Ramos (cell line): Measurements from ENCODE around the gene TRIM46.
"Not testable (repeated sequence)": the region's sequence is repeated elsewhere in the genome, so short reads cannot be mapped to it uniquely, and the experiment has no call there.

ENCODE experiments used
- in situ Hi-C: fragments of 300-500 bp; cut with MboI; formaldehyde crosslinking; loops from one replicate; pipeline ENCODE4 v1.14.3; 2022; ENCODE audit warnings: low sequenced_read_pairs; ENCODE audit not compliant: unreplicated experiment

The TRIM46 gene

DNA sequence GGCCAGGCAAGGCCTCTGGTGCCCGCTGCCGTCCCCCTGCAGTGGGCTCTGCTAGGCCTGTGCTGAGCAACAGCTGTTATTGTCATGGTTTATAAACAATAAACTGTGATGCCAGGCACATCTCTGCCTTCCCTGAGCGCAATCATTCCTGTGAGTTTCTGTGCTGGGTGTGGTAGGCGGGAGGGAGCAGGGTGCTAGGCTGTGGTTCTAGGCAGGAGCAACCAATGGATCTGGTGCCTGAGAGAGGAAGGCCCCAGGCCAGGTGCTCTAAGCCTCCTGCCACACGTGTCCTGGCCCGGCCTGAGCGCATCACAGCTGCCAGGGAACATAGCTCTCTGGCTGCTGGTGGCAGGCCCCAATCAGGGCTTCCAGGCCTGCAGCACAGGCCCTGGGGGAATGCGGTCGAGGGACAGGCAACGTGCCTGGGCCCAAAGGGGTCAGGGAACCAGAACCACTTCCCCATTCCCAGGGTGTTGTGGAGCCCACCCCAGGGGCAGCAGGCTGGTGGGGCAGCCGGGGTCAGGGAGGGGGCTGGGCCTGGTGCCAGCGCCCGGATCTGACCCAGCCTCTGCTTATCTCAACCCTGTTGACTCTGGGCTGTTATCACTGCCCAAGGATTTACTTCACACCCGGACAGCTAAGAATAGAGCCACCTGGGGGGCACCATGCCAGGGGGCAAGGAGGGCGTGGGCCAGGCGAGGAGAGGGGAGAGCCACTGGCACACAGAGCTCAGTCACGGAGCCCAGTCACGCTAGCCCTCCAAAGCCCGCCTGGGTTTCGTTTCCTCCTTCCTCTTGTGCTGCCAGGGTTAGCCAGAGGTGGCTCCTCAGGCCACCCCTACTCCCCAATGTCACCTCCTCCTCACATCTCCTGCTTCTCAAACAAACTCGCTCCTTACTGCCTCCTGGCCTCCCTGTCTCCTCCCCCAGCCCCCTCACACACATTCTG is 11.5 kb downstream of the TRIM46 start:
- in situ Hi-C loops = no loop called here

DNA sequence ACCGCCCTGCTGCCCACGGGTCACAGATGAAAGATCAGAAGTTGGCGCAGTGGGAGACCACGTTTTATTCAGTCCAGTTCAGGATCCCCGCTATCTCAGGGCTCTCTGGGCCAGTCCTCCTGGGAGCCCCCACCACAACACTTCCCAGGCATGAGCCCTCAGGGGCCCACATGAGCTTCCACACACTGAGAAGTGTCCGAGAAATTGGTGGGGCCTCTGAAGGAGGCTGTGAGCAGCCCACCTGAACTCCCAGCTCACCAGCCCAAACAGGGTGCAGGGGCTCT is 12.1 kb downstream of the TRIM46 start:
- in situ Hi-C loops = no loop called here

DNA sequence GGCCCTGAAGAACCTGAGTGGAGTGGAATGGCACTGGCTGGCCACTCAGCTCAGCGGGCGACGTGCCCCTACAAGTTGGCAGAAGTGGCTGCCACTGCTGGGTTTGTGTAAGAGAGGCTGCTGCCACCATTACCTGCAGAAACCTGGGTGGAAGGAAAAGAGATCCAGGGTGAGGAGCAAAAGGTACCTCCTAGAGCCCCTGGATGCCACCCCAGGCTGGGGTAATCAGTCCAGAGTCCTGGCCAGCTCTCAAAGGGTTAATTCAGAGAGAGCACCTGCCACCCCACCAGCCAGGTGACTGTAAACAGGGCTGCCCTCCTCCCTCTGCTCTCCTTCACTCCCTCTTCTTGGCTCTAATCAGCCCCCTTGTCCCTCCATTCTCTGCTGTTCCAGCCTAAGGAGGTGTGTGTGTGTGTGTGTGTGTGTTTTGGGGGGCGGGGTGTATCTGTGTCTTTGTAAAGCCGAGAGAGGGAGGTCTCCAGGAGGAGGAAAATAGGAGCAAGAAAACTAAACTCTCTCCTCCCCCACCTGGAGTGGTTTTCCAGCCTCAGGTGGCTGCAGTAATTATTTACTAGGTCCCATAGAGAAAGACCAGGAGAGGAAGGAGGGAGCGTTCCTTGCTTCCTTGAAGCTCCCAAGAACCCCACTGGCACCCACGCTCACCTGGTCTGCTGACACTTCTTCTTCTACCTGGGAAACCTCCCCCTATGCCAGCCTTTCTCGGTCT is 12.6 kb downstream of the TRIM46 start:
- in situ Hi-C loops = no loop called here

DNA sequence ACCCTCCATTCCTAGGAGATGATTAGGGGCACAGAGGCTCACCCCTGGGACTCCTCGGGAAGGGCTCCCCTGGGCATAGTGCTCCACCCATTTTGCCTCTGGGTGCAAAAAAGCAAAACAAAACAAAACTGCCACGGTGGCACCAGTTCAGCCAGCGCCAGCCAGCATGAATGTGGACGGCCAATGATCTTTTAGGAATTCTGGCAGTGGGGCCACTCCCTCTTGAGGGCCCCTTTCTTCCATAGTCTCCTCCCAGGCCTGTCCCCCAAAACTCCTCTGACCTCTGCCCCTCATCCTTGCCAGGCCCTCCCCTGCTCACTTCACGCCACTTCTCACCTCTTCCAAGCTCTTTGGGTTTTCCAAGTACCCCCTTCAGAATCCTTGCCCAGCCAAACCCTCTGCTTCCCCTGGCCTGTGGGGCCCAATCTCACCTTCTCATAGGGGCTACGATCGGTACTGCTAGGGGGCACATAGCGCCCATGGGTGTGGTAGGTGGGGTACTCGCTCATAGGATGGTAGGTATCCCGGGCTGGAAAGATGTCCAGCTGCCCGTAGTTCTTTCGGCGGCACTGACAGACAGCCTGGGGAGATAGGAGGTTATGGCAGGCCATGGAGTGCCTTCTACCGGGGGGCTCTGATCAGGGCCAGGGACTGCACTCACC is 13.3 kb downstream of the TRIM46 start:
- in situ Hi-C loops = no loop called here

- in situ Hi-C loops = no loop called here
These were observed 13.8 kb downstream of the TRIM46 start for GRCh38 chr1:155187456-155187891.

DNA sequence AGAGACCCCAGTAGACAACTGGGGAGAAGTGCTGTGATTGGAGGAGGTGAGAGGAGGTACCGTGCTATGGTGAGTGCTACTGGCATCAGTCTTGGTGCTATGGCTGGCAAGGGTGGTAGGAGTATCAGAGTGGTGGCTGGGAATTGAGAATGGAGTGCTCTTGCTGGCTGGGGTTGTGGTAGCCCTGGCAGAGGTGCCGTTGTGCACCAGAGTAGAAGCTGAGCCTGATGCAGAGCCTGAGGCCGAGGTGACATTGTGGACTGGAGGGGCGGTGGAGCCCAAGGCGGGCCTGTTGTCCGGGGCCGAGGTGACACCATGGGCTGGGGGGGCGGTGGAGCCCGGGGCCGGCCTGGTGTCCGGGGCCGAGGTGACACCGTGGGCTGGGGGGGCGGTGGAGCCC is 14.6 kb downstream of the TRIM46 start:
- in situ Hi-C loops = no loop called here

- in situ Hi-C loops = not testable (repeated sequence)
These were observed 16.3 kb downstream of the TRIM46 start for GRCh38 chr1:155189926-155190325.

- in situ Hi-C loops = no loop called here
These were observed 18.3 kb downstream of the TRIM46 start for GRCh38 chr1:155191904-155192303.

DNA sequence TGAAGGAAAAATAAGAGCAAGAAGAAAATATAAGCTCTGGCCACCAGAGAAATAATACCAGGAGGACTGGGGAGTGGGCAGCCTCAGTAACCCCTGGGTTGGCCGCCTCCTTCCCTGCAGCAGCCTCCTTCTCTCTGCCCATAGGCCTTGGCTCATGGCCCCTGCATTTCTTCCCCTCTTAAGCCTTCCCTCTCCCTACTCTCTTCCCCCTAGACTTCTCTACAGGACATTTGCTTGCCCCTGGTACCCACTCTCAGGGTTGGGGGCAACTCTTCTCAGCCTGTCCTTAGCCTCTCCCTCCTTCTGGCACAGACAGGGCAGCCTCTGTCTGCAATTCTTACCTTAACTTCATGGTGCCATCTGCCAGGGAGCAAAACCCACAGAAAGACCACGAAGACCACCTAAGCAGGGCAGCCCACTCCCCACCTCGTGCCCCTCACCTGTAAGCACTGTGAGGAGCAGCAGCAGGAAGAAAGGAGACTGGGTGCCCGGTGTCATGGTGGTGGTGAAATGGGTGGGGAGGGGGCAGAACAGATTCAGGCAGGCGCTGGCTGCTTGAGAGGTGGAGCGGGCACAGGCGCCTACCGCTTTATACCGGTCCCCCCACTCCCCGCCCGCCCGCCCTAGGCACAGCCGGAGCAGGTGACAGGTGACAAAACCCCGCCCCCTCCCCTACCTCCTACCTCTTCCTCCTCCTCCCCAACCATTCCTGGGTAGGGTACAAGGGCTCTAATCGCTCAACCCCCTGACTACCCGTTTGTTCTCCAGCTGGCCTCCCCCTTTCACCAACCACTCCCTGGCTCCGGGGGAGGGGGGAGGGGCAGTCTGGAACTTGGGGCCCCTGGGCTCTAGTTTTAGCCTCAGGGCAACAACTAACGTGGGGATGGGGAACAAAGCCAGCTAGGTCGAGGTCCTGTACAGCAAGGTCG is 19.0 kb downstream of the TRIM46 start:
- in situ Hi-C loops = no loop called here

DNA sequence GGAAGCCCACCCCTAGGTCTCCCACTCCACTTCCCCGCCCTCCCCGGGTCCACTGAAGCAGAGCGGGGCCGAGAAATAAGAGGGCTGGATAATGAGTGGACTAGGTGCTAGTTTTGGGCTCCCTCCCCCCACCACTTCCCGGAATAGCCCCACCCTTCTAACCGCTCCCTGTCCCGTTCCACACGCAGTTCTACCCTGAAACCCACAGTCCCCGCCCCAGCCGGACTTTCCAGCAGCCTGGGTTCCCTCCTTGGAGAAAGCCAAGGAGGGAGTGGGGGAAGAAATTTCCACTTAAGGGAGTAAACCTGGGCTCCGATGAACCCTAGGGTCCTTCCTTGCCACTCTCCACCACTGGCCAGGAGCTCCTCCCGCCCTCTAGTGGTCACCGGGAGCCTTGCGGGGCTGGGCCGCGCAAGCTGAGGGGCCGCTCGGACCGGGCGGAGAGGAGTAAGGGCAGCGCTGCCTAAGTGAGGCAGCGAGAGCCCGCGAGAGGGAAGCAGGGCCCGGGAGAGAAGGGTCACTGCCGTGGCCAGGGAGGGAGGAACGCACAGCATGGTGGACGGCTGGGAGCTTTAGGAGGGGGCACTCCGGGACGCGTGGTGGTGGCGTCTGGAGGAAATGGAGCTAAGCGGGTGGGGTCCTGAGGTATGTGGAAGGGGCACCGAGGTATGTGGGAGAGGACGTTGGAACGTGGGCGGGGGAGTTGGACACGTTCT is 19.8 kb downstream of the TRIM46 start:
- in situ Hi-C loops = no loop called here

DNA sequence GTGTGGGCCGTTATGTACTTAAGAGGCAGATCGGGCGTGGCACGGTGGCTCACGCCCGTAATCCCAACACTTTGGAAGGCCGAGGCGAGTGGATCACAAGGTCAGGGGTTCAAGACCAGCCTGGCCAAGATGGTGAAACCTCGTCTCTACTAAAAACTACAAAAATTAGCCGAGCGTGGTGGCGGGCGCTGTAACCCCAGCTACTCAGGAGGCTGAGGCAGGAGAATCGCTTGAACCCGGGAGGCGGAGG is 20.3 kb downstream of the TRIM46 start:
- in situ Hi-C loops = not testable (repeated sequence)

DNA sequence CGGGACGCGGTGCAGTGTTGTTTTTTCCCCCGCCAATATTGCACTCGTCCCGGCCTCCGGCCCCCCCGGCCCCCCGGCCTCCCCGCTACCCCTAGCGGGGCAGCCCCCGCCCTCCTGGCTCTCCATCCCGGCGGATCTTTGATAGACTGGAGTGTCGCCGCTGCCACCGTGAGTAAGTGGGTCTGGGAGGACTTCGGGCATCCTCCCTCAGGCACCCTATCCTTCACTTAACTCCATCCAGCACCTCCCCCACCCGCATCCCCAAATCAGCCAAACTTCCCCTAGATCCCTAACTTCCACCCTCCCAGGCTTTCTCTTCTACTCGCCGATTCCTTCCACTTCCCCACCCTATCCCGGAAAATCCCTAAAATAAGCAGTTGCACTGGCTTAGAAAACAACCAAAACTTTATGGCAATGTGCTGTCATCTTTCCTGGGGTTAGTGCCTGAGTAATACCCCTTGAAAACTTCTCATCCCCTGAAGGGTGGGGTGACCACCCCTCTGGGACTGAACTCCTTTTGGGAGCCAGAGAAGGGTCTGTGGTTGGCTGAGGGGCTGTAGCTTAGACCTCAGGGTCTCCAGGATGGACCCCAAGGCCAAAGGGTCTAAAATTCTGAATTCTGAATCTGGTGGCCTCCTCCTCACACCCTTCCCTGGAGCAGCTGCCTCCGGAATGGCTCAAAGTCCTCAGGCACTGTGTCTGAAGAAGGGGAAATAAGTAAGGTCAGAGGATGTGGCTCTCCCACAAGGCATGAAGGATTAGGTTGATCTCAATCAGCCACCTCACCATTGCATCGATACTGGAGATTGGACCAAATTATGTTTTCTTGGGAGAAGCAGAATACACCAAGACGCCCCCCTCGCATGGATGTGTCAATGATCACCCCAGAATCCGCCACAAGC is 21.8 kb downstream of the TRIM46 start:
- in situ Hi-C loops = no loop called here

- in situ Hi-C loops = no loop called here
These were observed 22.6 kb downstream of the TRIM46 start for GRCh38 chr1:155196103-155196892.

- in situ Hi-C loops = no loop called here
These were observed 23.4 kb downstream of the TRIM46 start for GRCh38 chr1:155196893-155197638.

- in situ Hi-C loops = no loop called here
These were observed 24.4 kb downstream of the TRIM46 start for GRCh38 chr1:155197901-155198546.

DNA sequence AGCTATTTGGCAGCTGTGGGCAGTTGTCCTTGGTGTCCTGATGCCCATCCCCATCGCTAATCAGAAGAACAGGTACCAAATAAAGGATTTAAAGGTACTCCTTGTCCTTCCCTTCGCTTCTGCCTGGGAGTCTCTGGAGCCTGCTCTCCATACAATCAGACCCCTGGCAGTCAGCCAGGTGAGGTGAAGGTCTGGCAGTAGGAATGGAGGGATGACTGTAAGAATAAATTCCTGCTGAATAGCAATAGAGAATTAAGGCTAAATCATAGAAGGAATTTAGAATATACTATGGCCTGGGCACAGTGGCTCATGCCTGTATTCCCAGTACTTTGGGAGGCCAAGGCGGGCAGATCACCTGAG is 24.9 kb downstream of the TRIM46 start:
- in situ Hi-C loops = no loop called here

DNA sequence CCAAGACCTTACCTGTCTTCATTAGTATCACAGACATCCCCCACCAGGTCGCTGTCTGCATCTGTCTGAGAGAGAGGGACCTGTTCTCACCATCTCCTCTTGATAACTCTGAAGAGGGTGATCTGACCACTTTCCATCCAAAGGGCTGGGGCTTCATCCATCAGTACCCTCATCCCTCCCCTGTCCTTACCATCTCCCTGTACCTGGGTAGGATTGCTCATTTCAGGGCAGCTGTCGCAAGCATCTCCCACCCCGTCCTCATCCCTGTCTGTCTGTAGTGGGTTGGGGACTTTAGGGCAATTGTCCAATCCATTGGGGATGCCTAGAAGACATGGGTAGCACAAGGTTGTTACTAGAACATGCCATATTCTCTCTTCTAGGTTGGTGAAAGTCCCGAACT is 26.1 kb downstream of the TRIM46 start:
- in situ Hi-C loops = loop anchor here (10.0 kb wide), 1 partner anchor 395 kb away; no protein-coding TSS in a partner anchor
